HG03520 (cell line): ENCODE data around the gene CDH22.

Experiments
- ATAC-seq: cut with Tn5 transposase; IDR thresholded peaks from one replicate; pipeline ENCODE4 v1.9.1; 2021; ENCODE audit warnings: mild to moderate bottlenecking, moderate library complexity; ENCODE audit not compliant: unreplicated experiment

Gene CDH22

GRCh38 chr20:46308258-46309157, at the start of gene CDH22:
CDH22 (minus strand) TSS chr20:46308498; CDS start chr20:46251294, 57,204 bp downstream.
- ATAC-seq: no peak

- no peak for ATAC-seq
Measured at GRCh38 chr20:46357030-46357514, 48.8 kb upstream of the CDH22 start.

- ATAC-seq: no peak
Measured at GRCh38 chr20:46356195-46357029, 48.1 kb upstream of the CDH22 start.

GRCh38 chr20:46355778-46356177, 47.5 kb upstream of the CDH22 start:
- no peak for ATAC-seq

GRCh38 chr20:46354920-46355654, 46.8 kb upstream of the CDH22 start:
- ATAC-seq: no peak

- no peak for ATAC-seq
Measured at GRCh38 chr20:46354207-46354555, 45.9 kb upstream of the CDH22 start.

- ATAC-seq: no peak
Measured at GRCh38 chr20:46353500-46354206, 45.4 kb upstream of the CDH22 start.

GRCh38 chr20:46352370-46352938, 44.2 kb upstream of the CDH22 start:
- ATAC-seq: no peak

- ATAC-seq: no peak
Measured at GRCh38 chr20:46351357-46352058, 43.2 kb upstream of the CDH22 start.

GRCh38 chr20:46350986-46351267, 42.6 kb upstream of the CDH22 start:
- ATAC-seq: no peak

- ATAC-seq: peak; percentile 57
Measured at GRCh38 chr20:46350201-46350985, 42.1 kb upstream of the CDH22 start.

GRCh38 chr20:46349742-46350056, 41.4 kb upstream of the CDH22 start:
- ATAC-seq: no peak

- no peak for ATAC-seq
Measured at GRCh38 chr20:46349035-46349741, 40.9 kb upstream of the CDH22 start.

GRCh38 chr20:46347841-46348803, 39.8 kb upstream of the CDH22 start:
- no peak for ATAC-seq

GRCh38 chr20:46346770-46347169, 38.5 kb upstream of the CDH22 start:
- no peak for ATAC-seq

- no peak for ATAC-seq
Measured at GRCh38 chr20:46344488-46345162, 36.3 kb upstream of the CDH22 start.

- no peak for ATAC-seq
Measured at GRCh38 chr20:46343975-46344357, 35.7 kb upstream of the CDH22 start.
